HFFc6 (cell line): ENCODE results near the gene ZNF787. TPM values are rescaled to one million over a fixed set of nuclear protein-coding genes. Genes with fewer than 3 reads are reported as not detected.

Source experiments
- DNase-seq: peaks from one replicate; pipeline ENCODE4 v3.0.0-alpha.2; 2018
- H3K27ac Mint-ChIP-seq: 2 replicates; pipeline ENCODE4 v1.8.0; 2020; ENCODE audit warnings: mild to moderate bottlenecking, mixed read lengths
- H3K27me3 Mint-ChIP-seq: 2 replicates; pipeline ENCODE4 v1.8.0; 2021; ENCODE audit warnings: mild to moderate bottlenecking, moderate library complexity, mixed read lengths; ENCODE audit not compliant: insufficient read depth
- H3K36me3 Mint-ChIP-seq: 2 replicates; pipeline ENCODE4 v1.8.0; 2021; ENCODE audit warnings: low read depth, mixed read lengths
- H3K4me1 Mint-ChIP-seq: 2 replicates; pipeline ENCODE4 v1.8.0; 2020; ENCODE audit warnings: low read depth, mixed read lengths
- H3K4me3 Mint-ChIP-seq: 2 replicates; pipeline ENCODE4 v1.8.0; 2020; ENCODE audit warnings: mild to moderate bottlenecking, moderate library complexity, mixed read lengths
- H3K9me3 Mint-ChIP-seq: 2 replicates; pipeline ENCODE4 v1.8.0; 2020; ENCODE audit warnings: mild to moderate bottlenecking, mixed read lengths
- CTCF ChIP-seq: fragments of 200-600 bp; sonication (generic); IDR thresholded peaks from 2 replicates; pipeline ENCODE4 v1.5.0; 2021; ENCODE audit warnings: antibody characterized with exemption, mild to moderate bottlenecking
- total RNA-seq, 6 experiments: library from RNA; stranded (reverse); fragmentation: NEBNext Ultra II Directional; extraction: Animal tissue kit (Norgen Biotek cat#: 25700); gene quantifications; 2 replicates in 1 of 6; 3 replicates in 5 of 6; pipeline ENCODE4 v1.2.3, GENCODE V29; 2021

Gene ZNF787
- total RNA-seq, 6 experiments from 2014 or later: 28.5 to 31.5 (median 29.5) TPM

- Mint-ChIP-seq H3K27me3 (peaks cover 1% of the 10 kb centered on the region), H3K27ac (peak overlapping the region; percentile 24; the same call in 1 of the 2 replicates), H3K4me1 (peaks cover 25% of the 10 kb centered on the region), H3K9me3 (no peaks in the 10 kb centered on the region), H3K4me3 (no peak overlapping the region), H3K36me3 (peaks cover 4% of the 10 kb centered on the region)
- no peak for DNase-seq
- TF ChIP-seq CTCF: no peak
These were observed 6.4 kb downstream of the ZNF787 start for GRCh38 chr19:56114778-56115110.

DNA sequence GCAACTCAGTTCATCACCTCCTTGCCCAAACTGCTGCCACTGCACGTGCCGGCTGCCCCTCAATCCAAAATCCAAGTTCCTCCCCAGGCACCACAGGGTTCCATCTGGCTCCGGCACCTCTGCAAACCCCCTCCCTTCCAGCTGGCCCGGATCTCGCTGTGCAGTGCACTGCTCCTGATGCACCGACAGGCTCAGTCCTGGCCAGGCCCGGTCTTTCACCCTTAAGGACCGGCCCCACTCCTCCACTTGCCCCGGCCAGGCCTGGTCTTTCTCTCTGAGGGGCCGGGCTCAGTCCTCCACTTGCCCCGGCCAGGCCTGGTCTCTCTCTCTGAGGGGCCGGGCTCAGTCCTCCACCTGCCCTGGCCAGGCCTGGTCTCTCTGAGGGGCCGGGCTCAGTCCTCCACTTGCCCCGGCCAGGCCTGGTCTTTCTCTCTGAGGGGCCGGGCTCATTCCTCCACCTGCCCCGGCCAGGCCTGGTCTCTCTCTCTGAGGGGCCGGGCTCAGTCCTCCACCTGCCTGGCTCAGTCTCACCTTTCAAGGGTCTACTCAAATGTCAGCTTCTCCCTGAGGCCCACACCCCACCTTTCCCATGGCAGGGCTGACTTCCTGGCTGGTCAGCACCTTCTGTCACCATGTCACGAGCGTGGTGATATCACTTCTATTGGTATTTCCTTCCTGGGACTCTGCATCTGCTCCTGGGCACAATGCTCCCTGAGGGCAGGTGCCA, 6.9 kb downstream of the ZNF787 start:
- Mint-ChIP-seq H3K36me3 (peaks cover 4% of the 10 kb centered on the region; the same call in 1 of the 2 replicates), H3K27me3 (peaks cover 1% of the 10 kb centered on the region), H3K4me3 (no peak overlapping the region), H3K27ac (peak overlapping the region; percentile 24; the same call in 1 of the 2 replicates), H3K4me1 (peaks cover 20% of the 10 kb centered on the region), H3K9me3 (no peaks in the 10 kb centered on the region)
- no peak for DNase-seq
- TF ChIP-seq CTCF: no peak

- Mint-ChIP-seq H3K36me3 (peaks cover 7% of the 10 kb centered on the region; the same call in 1 of the 2 replicates), H3K4me3 (no peak overlapping the region; the same call in 1 of the 2 replicates), H3K27ac (no peak overlapping the region), H3K9me3 (no peaks in the 10 kb centered on the region), H3K4me1 (peaks cover 14% of the 10 kb centered on the region), H3K27me3 (peaks cover 6% of the 10 kb centered on the region)
- no peak for TF ChIP-seq CTCF
- no peak for DNase-seq
These were observed 7.9 kb downstream of the ZNF787 start for GRCh38 chr19:56113074-56113632.

DNA sequence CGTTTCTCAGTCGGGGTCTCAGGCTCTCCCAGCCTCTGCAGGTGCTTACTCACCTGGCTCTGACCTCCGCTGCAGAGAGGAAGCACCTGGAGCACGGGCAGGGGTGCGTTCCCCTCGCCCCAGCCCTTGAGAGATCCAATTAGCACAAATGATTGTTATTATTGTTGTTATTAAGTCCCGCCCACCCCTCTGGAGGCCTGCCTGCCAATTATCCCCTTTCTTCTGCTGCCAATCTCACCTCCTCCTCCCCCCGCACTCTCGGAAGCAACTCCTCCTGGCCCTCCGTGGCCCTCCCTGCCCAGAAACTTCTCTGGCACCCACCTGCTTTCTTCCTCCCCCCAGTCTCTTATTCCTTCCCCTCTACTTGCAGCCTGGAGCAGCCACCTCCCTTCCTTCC, 8.8 kb downstream of the ZNF787 start:
- Mint-ChIP-seq H3K4me1 (peaks cover 14% of the 10 kb centered on the region), H3K36me3 (peaks cover 7% of the 10 kb centered on the region; the same call in 1 of the 2 replicates), H3K27me3 (peaks cover 6% of the 10 kb centered on the region), H3K9me3 (no peaks in the 10 kb centered on the region), H3K27ac (peak overlapping the region; percentile 42), H3K4me3 (no peak overlapping the region)
- no peak for TF ChIP-seq CTCF
- DNase-seq: no peak

DNA sequence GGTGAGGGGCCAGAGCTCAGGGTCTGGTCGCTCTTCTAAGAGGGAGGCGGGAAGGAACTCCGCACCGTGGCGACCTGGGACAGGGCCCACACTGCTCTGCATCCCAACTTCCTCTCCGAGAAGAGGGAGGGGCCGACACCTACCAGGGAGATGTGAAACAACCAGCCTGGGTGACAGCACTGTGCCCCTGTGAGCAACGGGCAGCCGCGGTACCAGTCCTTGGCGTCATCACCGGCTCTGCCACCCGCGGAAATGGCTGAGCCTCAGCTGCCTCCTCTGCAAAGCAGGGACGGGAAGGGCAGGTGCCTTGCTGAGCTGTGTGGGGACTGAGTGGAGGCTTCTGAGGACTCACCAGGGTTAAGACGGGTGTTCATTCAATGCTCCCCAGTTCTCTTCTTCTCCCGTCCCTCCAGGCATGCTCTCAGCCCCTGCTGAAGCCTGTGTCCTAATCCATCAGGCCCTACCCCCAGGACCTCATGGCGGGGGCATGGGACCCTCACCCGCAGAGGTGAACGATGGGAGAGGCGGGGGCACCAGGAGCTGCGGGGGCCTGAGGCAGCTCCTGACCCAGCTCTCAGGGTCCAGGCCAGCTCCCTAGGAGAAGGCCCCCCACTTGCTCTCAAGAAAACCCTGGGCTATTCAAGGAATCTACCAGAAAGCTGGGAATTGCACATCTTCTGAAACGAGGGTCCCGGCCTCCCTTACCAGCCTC, 9.3 kb downstream of the ZNF787 start:
- peaks cover 14% of the 10 kb centered on the region for H3K4me1 Mint-ChIP-seq
- TF ChIP-seq CTCF: no peak
- H3K4me3 Mint-ChIP-seq: no peak overlapping the region

More for the DNA sequence above, 9.3 kb downstream of the ZNF787 start:
- no peaks in the 10 kb centered on the region for H3K9me3 Mint-ChIP-seq
- no peak overlapping the region for H3K27ac Mint-ChIP-seq
- peaks cover 6% of the 10 kb centered on the region for H3K27me3 Mint-ChIP-seq
- DNase-seq: no peak
- H3K36me3 Mint-ChIP-seq: peaks cover 7% of the 10 kb centered on the region; the same call in 1 of the 2 replicates
